Dermis microvascular lymphatic vessel endothelial cell (primary cell): ENCODE results near the gene CHRNG. TPM values are rescaled to one million over a fixed set of nuclear protein-coding genes. Genes with fewer than 3 reads are reported as not detected.
"Not testable (repeated sequence)": the region's sequence is repeated elsewhere in the genome, so short reads cannot be mapped to it uniquely, and the experiment has no call there.

Experiments used
- DNase-seq, 2 donors: peaks; one replicate each; pipeline versions ENCODE4 v3.0.0 to v3.0.0-alpha.2; 2010; ENCODE audit warnings: low read depth in 2 of 2
- total RNA-seq: library from RNA; depleted of rRNA; stranded (reverse); fragments of >200 nt; gene quantifications from 2 replicates; pipeline ENCODE4 v1.2.1, GENCODE V29; 2014

Gene CHRNG
- total RNA-seq, 1 donor from 2014 or later, result not detected

- DNase-seq, result no peak
These were observed 11.5 kb upstream of the CHRNG start for GRCh38 chr2:232527905-232528470.

- DNase-seq, result peak in 1 of 2 donors; percentile 13
These were observed 10.6 kb upstream of the CHRNG start for GRCh38 chr2:232528746-232529460.

DNA sequence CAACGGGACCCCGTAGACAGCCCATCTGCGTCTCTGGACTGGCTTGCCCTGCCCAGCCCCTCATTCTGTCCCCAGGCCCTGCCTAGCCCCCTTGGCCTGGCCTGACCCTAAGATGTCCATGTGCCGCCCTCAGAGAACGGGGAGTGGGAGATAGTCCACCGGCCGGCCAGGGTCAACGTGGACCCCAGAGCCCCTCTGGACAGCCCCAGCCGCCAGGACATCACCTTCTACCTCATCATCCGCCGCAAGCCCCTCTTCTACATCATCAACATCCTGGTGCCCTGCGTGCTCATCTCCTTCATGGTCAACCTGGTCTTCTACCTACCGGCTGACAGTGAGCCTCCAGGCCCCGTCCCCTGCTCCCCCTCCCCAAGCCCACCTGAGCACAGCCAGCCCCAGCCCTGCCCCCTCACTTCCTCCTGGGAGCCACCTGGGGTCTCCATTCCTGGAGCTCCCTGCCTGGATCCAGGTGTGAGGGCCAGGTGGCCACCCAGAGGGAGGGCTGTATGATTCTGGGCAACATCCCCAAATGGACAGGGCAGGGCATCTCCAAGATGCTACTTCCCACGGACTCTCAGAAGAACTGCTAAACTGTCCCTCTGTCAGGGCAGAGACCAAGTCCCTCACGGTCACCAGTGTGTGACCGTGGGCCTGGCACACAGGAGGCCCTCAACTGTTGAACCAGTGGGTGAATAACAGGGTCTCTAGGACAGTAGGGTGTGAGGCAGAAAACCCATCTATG lies 9.5 kb upstream of the CHRNG start:
- DNase-seq, result no peak

- no peak for DNase-seq
These were observed 8.7 kb upstream of the CHRNG start for GRCh38 chr2:232530626-232531260.

DNA sequence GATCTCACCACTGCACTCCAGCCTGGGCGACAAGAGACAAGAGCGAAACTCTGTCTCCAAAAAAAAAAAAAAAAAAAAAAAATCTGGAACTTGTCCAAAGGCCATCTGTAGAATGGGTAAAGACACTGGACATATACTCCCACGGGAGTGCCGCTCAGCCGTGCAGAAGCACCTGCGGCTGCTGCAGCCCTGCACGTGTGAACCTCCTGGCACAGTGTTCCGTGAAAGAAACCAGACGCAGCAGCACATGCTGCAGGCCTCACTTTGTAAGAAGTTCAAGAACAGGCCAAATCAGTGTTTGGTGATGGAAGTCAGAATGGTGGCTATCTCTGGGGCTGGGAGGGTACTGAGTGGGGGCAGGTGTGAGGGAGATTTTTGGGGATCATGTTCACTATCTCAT lies 7.1 kb upstream of the CHRNG start:
- no peak for DNase-seq

DNA sequence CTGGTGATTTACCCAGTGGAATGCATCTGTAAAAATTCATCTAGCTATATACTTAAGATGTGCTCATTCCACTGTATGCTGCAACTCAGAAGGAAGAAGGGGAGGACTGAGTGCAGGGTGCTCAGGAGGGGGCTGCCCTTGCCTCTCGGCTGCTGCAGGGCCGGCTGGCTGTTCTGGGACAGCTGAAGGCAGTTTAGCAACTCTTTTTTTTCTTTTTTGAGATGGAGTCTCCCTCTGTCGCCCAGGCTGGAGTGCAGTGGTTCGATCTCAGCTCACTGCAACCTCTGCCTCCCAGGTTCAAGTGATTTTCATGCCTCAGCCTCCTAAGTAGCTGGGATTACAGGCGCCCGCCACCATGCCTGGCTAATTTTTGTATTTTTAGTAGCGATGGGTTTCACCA lies 6.7 kb upstream of the CHRNG start:
- not testable (repeated sequence) for DNase-seq

GRCh38 chr2:232533944-232534710 lies 5.4 kb upstream of the CHRNG start:
- no peak for DNase-seq

- DNase-seq, result no peak
These were observed 4.4 kb upstream of the CHRNG start for GRCh38 chr2:232534940-232535651.

DNA sequence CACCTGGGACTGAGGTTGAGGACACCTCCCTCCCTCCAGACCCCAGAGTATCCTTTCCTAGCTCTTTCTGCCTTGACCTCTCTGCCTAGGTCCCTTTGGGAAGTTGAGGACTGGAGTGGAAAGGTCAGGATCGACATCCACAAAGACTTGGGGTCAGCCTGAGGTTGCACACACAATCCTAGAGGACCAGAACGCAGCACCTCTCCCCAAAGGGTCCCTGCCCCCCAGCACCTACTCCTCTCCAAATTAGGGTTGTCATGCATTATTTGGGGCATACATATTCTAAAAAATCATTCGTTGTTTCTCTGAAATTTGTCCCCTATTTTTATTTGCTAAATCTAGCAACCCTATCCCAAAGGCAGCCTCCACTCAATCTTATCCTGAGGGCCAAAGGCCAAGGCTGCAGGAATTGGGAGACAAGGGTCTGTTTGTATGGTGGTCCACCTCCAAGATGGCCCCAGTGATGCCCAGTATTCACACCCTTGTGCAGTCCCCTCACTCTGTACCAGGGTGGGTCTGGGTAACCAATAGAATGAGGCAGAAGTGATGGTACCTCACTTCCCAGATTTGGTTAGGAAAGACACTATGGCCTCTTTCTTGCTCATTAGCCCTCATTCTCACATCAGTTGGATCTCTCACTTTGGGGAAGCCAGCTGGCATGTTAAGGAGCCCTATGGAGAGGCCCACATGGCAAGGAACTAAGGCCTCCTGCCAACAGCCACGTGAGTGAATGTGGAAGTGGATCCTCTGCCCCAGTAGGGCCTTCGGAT lies 3.5 kb upstream of the CHRNG start:
- no peak for DNase-seq

- DNase-seq, result peak in 1 of 2 donors; percentile 5
These were observed 2.4 kb upstream of the CHRNG start for GRCh38 chr2:232537079-232537478.

GRCh38 chr2:232537499-232537898 lies 2.0 kb upstream of the CHRNG start:
- DNase-seq, result no peak

DNA sequence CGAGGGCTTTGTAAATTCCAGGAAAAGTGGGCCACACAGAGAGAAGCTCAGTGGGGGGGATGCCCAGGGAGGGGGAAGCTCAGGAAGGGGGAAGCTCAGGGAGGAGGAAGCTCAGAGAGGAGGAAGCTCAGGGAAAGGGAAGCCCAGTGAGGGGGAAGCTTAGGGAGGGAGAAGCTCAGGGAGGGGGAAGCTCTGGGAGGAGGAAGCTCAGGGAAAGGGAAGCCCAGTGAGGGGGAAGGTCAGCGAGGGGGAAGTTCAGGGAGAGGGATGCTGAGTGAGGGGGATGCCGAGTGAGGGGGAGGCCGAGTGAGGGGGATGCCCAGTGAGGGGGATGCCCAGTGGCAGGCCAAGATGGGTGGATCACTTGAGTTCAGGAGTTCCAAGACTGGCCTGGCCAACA lies 821 bp upstream of the CHRNG start:
- no peak for DNase-seq

GRCh38 chr2:232540441-232541041 lies 1.0 kb downstream of the CHRNG start:
- DNase-seq, result no peak

GRCh38 chr2:232541195-232541960 lies 1.9 kb downstream of the CHRNG start:
- no peak for DNase-seq

DNA sequence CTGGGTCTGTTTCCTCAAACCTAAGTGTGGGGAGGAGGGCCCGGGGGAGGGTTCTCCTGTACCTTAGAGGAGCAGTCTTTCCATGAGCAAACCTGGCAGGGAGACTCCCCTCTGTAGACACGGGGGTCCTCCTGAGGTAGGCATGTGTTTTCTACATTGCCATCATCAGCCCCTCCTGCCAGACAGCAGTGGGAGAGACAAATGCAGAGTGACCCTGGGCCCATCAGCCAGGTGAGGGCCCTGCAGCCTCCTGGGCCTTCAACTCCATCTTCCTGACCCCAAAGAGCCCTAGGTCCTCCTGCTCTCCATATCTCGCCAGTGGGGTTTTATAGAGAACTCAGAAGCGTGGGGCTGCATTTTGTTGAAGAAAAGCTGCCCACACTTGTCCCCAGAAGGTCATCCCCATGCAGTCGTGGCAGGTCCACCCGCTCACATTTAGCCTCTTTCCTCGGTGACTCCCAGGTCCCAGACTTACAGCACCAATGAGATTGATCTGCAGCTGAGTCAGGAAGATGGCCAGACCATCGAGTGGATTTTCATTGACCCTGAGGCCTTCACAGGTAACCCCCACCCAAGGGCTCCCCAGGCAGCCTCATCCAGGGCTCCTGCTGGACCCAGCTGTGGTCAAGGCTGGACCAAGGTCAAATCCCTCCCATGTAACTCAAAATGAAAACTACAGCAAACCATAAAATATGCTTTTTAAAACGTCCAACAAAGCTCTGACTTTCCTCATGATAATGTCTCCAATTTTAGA lies 2.6 kb downstream of the CHRNG start:
- DNase-seq, result no peak

- DNase-seq, result no peak
These were observed 3.4 kb downstream of the CHRNG start for GRCh38 chr2:232542715-232543467.

DNA sequence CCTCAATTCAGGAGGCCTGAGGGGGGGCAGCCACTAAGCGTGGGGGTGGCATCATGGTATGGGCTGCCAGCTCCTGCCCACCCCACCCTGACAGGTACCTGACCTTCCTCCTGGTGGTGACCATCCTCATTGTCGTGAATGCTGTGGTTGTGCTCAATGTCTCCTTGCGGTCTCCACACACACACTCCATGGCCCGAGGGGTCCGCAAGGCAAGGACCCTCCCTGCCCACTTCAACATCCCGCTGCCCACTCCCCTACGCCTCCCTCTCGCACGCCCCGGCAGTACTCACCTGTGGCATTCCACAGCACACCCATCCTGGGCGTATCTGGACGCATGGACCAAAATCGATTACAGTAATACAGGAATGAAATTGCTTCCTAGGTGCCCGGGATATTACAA lies 4.0 kb downstream of the CHRNG start:
- no peak for DNase-seq
